Activated CD4-positive, alpha-beta T cell treated with anti-CD3 and anti-CD28 coated beads, Interleukin-2, amount 10 ng/mL, durations not matched to agents 24 days and 14 days (primary cell): ENCODE measurements around the gene NMUR1. TPM values are rescaled to one million over a fixed set of nuclear protein-coding genes. Genes with fewer than 3 reads are reported as not detected.

Source experiments
- DNase-seq: peaks from one replicate; pipeline ENCODE4 v3.0.0; 2022
- H3K27ac Mint-ChIP-seq: one replicate; pipeline ENCODE4 v1.8.0; 2022; ENCODE audit warnings: mild to moderate bottlenecking, mixed read lengths
- H3K27me3 Mint-ChIP-seq: one replicate; pipeline ENCODE4 v1.8.0; 2022; ENCODE audit warnings: mixed read lengths
- H3K36me3 Mint-ChIP-seq: one replicate; pipeline ENCODE4 v1.8.0; 2022; ENCODE audit warnings: low read depth, mild to moderate bottlenecking, mixed read lengths
- H3K4me1 Mint-ChIP-seq: one replicate; pipeline ENCODE4 v1.8.0; 2021; ENCODE audit warnings: mixed read lengths
- H3K4me3 Mint-ChIP-seq: one replicate; pipeline ENCODE4 v1.8.0; 2022; ENCODE audit warnings: mild to moderate bottlenecking, moderate library complexity, mixed read lengths
- H3K9me3 Mint-ChIP-seq: one replicate; pipeline ENCODE4 v1.8.0; 2021; ENCODE audit warnings: mixed read lengths
- intact Hi-C: fragments of 100-400 bp; cut with micrococcal nuclease; formaldehyde crosslinking; loops from one replicate; pipeline ENCODE4 v1.15.1; 2023
- total RNA-seq: library from RNA; stranded (reverse); gene quantifications from 2 replicates; pipeline ENCODE4 v1.2.3, GENCODE V29; 2022

The NMUR1 gene
- total RNA-seq, 1 donor from 2014 or later = not detected

- intact Hi-C loops = no loop called here
- no peak for DNase-seq
- H3K27ac Mint-ChIP-seq = no peak overlapping the region
- peaks cover 31% of the 10 kb centered on the region for H3K4me1 Mint-ChIP-seq
- H3K36me3 Mint-ChIP-seq = no peaks in the 10 kb centered on the region
- H3K4me3 Mint-ChIP-seq = no peak overlapping the region
- no peaks in the 10 kb centered on the region for H3K9me3 Mint-ChIP-seq
- H3K27me3 Mint-ChIP-seq = peaks cover 28% of the 10 kb centered on the region
These were observed 3.7 kb downstream of the NMUR1 start for GRCh38 chr2:231526341-231527090.

GRCh38 chr2:231525248-231526163 lies 4.7 kb downstream of the NMUR1 start:
- H3K36me3 Mint-ChIP-seq = no peaks in the 10 kb centered on the region
- no peak overlapping the region for H3K27ac Mint-ChIP-seq
- H3K27me3 Mint-ChIP-seq = peaks cover 25% of the 10 kb centered on the region
- no peak overlapping the region for H3K4me3 Mint-ChIP-seq
- H3K4me1 Mint-ChIP-seq = peaks cover 23% of the 10 kb centered on the region
- no peaks in the 10 kb centered on the region for H3K9me3 Mint-ChIP-seq
- no peak for DNase-seq
- intact Hi-C loops = no loop called here

- H3K36me3 Mint-ChIP-seq = no peaks in the 10 kb centered on the region
- H3K4me1 Mint-ChIP-seq = peaks cover 23% of the 10 kb centered on the region
- H3K9me3 Mint-ChIP-seq = no peaks in the 10 kb centered on the region
- H3K27ac Mint-ChIP-seq = no peak overlapping the region
- H3K4me3 Mint-ChIP-seq = peak overlapping the region; percentile 28
- intact Hi-C loops = no loop called here
- peaks cover 30% of the 10 kb centered on the region for H3K27me3 Mint-ChIP-seq
- no peak for DNase-seq
These were observed 5.6 kb downstream of the NMUR1 start for GRCh38 chr2:231524477-231525247.

- DNase-seq = peak; percentile 70
- H3K4me1 Mint-ChIP-seq = peaks cover 16% of the 10 kb centered on the region
These were observed 6.6 kb downstream of the NMUR1 start for GRCh38 chr2:231523451-231524285.

GRCh38 chr2:231522418-231523180 lies 7.6 kb downstream of the NMUR1 start:
- intact Hi-C loops = no loop called here
- H3K27ac Mint-ChIP-seq = no peak overlapping the region

More at GRCh38 chr2:231523451-231524285, 6.6 kb downstream of the NMUR1 start:
- Mint-ChIP-seq H3K4me3 (peak overlapping the region; percentile 34), H3K27ac (no peak overlapping the region), H3K27me3 (peaks cover 26% of the 10 kb centered on the region), H3K9me3 (no peaks in the 10 kb centered on the region), H3K36me3 (no peaks in the 10 kb centered on the region)
- intact Hi-C loops = no loop called here

GRCh38 chr2:231521443-231521842 lies 8.8 kb downstream of the NMUR1 start:
- intact Hi-C loops = no loop called here
- Mint-ChIP-seq H3K27me3 (peaks cover 16% of the 10 kb centered on the region), H3K27ac (no peak overlapping the region), H3K4me3 (no peak overlapping the region), H3K9me3 (no peaks in the 10 kb centered on the region), H3K4me1 (peaks cover 19% of the 10 kb centered on the region), H3K36me3 (no peaks in the 10 kb centered on the region)
- DNase-seq = no peak

More at GRCh38 chr2:231522418-231523180, 7.6 kb downstream of the NMUR1 start:
- H3K9me3 Mint-ChIP-seq = no peaks in the 10 kb centered on the region
- peaks cover 15% of the 10 kb centered on the region for H3K27me3 Mint-ChIP-seq
- no peak for DNase-seq
- H3K4me3 Mint-ChIP-seq = no peak overlapping the region
- peaks cover 16% of the 10 kb centered on the region for H3K4me1 Mint-ChIP-seq
- H3K36me3 Mint-ChIP-seq = no peaks in the 10 kb centered on the region

- no peak for DNase-seq
- intact Hi-C loops = no loop called here
- Mint-ChIP-seq H3K27ac (no peak overlapping the region), H3K9me3 (no peaks in the 10 kb centered on the region), H3K27me3 (peaks cover 19% of the 10 kb centered on the region), H3K4me3 (no peak overlapping the region), H3K36me3 (no peaks in the 10 kb centered on the region), H3K4me1 (peaks cover 20% of the 10 kb centered on the region)
These were observed 10.2 kb downstream of the NMUR1 start for GRCh38 chr2:231519975-231520555.

GRCh38 chr2:231518771-231519170 lies 11.5 kb downstream of the NMUR1 start:
- Mint-ChIP-seq H3K9me3 (no peaks in the 10 kb centered on the region), H3K4me1 (peaks cover 19% of the 10 kb centered on the region), H3K27me3 (peaks cover 19% of the 10 kb centered on the region), H3K4me3 (no peak overlapping the region), H3K36me3 (peaks cover 2% of the 10 kb centered on the region), H3K27ac (no peak overlapping the region)
- intact Hi-C loops = no loop called here
- DNase-seq = no peak

GRCh38 chr2:231515603-231516002 lies 14.6 kb downstream of the NMUR1 start:
- H3K27ac Mint-ChIP-seq = no peak overlapping the region
- intact Hi-C loops = loop anchor here (2.0 kb wide), 1 partner anchor 33 kb away; no protein-coding TSS in a partner anchor
- no peak for DNase-seq

GRCh38 chr2:231514951-231515297 lies 15.3 kb downstream of the NMUR1 start:
- peaks cover 11% of the 10 kb centered on the region for H3K27me3 Mint-ChIP-seq
- peaks cover 2% of the 10 kb centered on the region for H3K36me3 Mint-ChIP-seq
- peak overlapping the region; percentile 94 for H3K4me3 Mint-ChIP-seq
- H3K27ac Mint-ChIP-seq = peak overlapping the region; percentile 97
- H3K9me3 Mint-ChIP-seq = no peaks in the 10 kb centered on the region
- intact Hi-C loops = loop anchor here (1.0 to 2.0 kb wide), 5 partner anchors 32 to 266 kb away; partner anchors contain the start of genes NCL, PDE6D and PTMA
- peak; percentile 71 for DNase-seq
- H3K4me1 Mint-ChIP-seq = peaks cover 13% of the 10 kb centered on the region

More at GRCh38 chr2:231515603-231516002, 14.6 kb downstream of the NMUR1 start:
- H3K4me3 Mint-ChIP-seq = no peak overlapping the region
- H3K4me1 Mint-ChIP-seq = peaks cover 13% of the 10 kb centered on the region
- H3K36me3 Mint-ChIP-seq = peaks cover 2% of the 10 kb centered on the region
- peaks cover 15% of the 10 kb centered on the region for H3K27me3 Mint-ChIP-seq
- no peaks in the 10 kb centered on the region for H3K9me3 Mint-ChIP-seq

- intact Hi-C loops = loop anchor here (1.0 to 2.0 kb wide), 5 partner anchors 32 to 267 kb away; partner anchors contain the start of genes NCL, PDE6D and PTMA
- Mint-ChIP-seq H3K27me3 (peaks cover 7% of the 10 kb centered on the region), H3K9me3 (no peaks in the 10 kb centered on the region), H3K36me3 (peaks cover 2% of the 10 kb centered on the region), H3K27ac (peak overlapping the region; percentile 97), H3K4me1 (peaks cover 13% of the 10 kb centered on the region), H3K4me3 (peak overlapping the region; percentile 94)
- DNase-seq = peak; percentile 99
These were observed 15.9 kb downstream of the NMUR1 start for GRCh38 chr2:231514225-231514950.
